ENCODE measurements around the gene FERMT2. TPM values are rescaled to one million over a fixed set of nuclear protein-coding genes. Genes with fewer than 3 reads are reported as not detected.

The FERMT2 gene
- total RNA-seq, 1 experiment from 2014 or later, result 33.3 TPM

GRCh38 chr14:52829527-52830185, 121.2 kb downstream of the FERMT2 start:
- intact Hi-C loops (cut with micrococcal nuclease; ENCODE audit: unreplicated experiment), result loop anchor here (5.0 kb wide), 1 partner anchor 133 kb away; no protein-coding TSS in a partner anchor
- TF ChIP-seq TCF7L2 (IDR thresholded peaks at IDR 0.05; ENCODE audit: low read depth, low read length) (no peak), POLR2AphosphoS5 (IDR thresholded peaks at IDR 0.05; ENCODE audit: low read depth, low read length) (no peak), CTCF (IDR thresholded peaks at IDR 0.05) (no peak), REST (IDR thresholded peaks at IDR 0.05; ENCODE audit: insufficient read depth in 1 of 2, low read depth in 2 of 2, low read length in 1 of 2) (no peak), SIN3A (IDR thresholded peaks at IDR 0.05; ENCODE audit: borderline replicate concordance, insufficient read depth, low read depth, low read length) (no peak)
- Histone ChIP-seq H3K4me3 (ENCODE audit: low read depth in 2 of 2, low read length in 2 of 2) (no peak overlapping the region), H3K9me3 (ENCODE audit: control insufficient read depth, insufficient read depth, low read depth, low read length) (no peaks in the 10 kb centered on the region), H3K36me3 (ENCODE audit: control insufficient read depth, insufficient read depth, low read length) (no peaks in the 10 kb centered on the region), H3K27ac (ENCODE audit: low read length) (no peak overlapping the region), H3K4me1 (ENCODE audit: control insufficient read depth, insufficient read depth, low read length) (no peaks in the 10 kb centered on the region), H3K27me3 (ENCODE audit: control insufficient read depth, insufficient read depth, low read length) (no peaks in the 10 kb centered on the region)
- ATAC-seq (no peak), DNase-seq (ENCODE audit: low read depth, low spot score) (no peak)
- ChIA-PET POLR2A (no interaction called here), CTCF (no interaction called here)
- in situ Hi-C loops (cut with HindIII; ENCODE audit: low pct_unique_long_range_greater_than_20kb, low sequenced_read_pairs), result no loop called here
- no TSS peak for BruUV-seq (replicated peaks)

- H3K27me3 ChIP-seq (ENCODE audit: control insufficient read depth, insufficient read depth, low read length), result no peaks in the 10 kb centered on the region
- in situ Hi-C loops (cut with HindIII; ENCODE audit: low pct_unique_long_range_greater_than_20kb, low sequenced_read_pairs), result no loop called here
- no peak for TF ChIP-seq REST (IDR thresholded peaks at IDR 0.05; ENCODE audit: insufficient read depth in 1 of 2, low read depth in 2 of 2, low read length in 1 of 2)
- no peak for TF ChIP-seq POLR2AphosphoS5 (IDR thresholded peaks at IDR 0.05; ENCODE audit: low read depth, low read length)
- TF ChIP-seq SIN3A (IDR thresholded peaks at IDR 0.05; ENCODE audit: borderline replicate concordance, insufficient read depth, low read depth, low read length), result no peak
- TF ChIP-seq CTCF (IDR thresholded peaks at IDR 0.05), result no peak
- TF ChIP-seq TCF7L2 (IDR thresholded peaks at IDR 0.05; ENCODE audit: low read depth, low read length), result no peak
- H3K4me3 ChIP-seq (ENCODE audit: low read depth in 2 of 2, low read length in 2 of 2), result no peak overlapping the region
- intact Hi-C loops (cut with micrococcal nuclease; ENCODE audit: unreplicated experiment), result loop anchor here (5.0 kb wide), 1 partner anchor 135 kb away; no protein-coding TSS in a partner anchor
- no peaks in the 10 kb centered on the region for H3K4me1 ChIP-seq (ENCODE audit: control insufficient read depth, insufficient read depth, low read length)
- H3K36me3 ChIP-seq (ENCODE audit: control insufficient read depth, insufficient read depth, low read length), result no peaks in the 10 kb centered on the region
- no TSS peak for BruUV-seq (replicated peaks)
- ChIA-PET CTCF (no interaction called here), POLR2A (no interaction called here)
- DNase-seq (ENCODE audit: low read depth, low spot score) (no peak), ATAC-seq (no peak)
- no peak overlapping the region for H3K27ac ChIP-seq (ENCODE audit: low read length)
- H3K9me3 ChIP-seq (ENCODE audit: control insufficient read depth, insufficient read depth, low read depth, low read length), result no peaks in the 10 kb centered on the region
Observed at GRCh38 chr14:52827426-52827825, 123.4 kb downstream of the FERMT2 start.
